Measurements from ENCODE around the gene NEK3. TPM values are rescaled to one million over a fixed set of nuclear protein-coding genes. Genes with fewer than 3 reads are reported as not detected.

NEK3 gene
- total RNA-seq, 1 experiment from 2014 or later, result 6.9 TPM

Other genes with a start within 250 kb of the NEK3 start
- gene ATP7B, start 148.1 kb downstream of the NEK3 start, total RNA-seq (2014; rRNA removed), result 4.4 and 5.2 TPM in 2 replicates
- 7.3 and 9.0 TPM in 2 replicates for gene ALG11, start 147.2 kb downstream of the NEK3 start, total RNA-seq (2014; rRNA removed)
- 5.0 and 7.4 TPM in 2 replicates for gene UTP14C, start 134.9 kb downstream of the NEK3 start, total RNA-seq (2014; rRNA removed)
- 0.07 TPM in 1 of 2 replicates, not detected in the other for gene NEK5, start 30.5 kb downstream of the NEK3 start, total RNA-seq (2014; rRNA removed)
- gene THSD1, start 246.6 kb upstream of the NEK3 start, total RNA-seq (2014; rRNA removed), result 1.0 and 1.3 TPM in 2 replicates